Neural progenitor cell (in vitro differentiated cells): ENCODE results near the gene FIG4. TPM values are rescaled to one million over a fixed set of nuclear protein-coding genes. Genes with fewer than 3 reads are reported as not detected.

ENCODE experiments used
- DNase-seq: peaks from one replicate; pipeline ENCODE4 v3.0.0-alpha.2; 2016; ENCODE audit warnings: low spot score
- H2AFZ ChIP-seq: fragments of 200-600 bp; sonication (generic); replicated peaks from 2 replicates; pipeline ENCODE4 v1.6.1; 2016; ENCODE audit warnings: antibody characterized with exemption
- H3F3A ChIP-seq: fragments of 200-600 bp; sonication (generic); 2 replicates; pipeline ENCODE4 v1.6.1; 2016; ENCODE audit warnings: antibody characterized with exemption, low read depth
- H3K27ac ChIP-seq: fragments of 200-600 bp; sonication (generic); 2 replicates; pipeline ENCODE4 v1.5.1; 2016; ENCODE audit warnings: mild to moderate bottlenecking
- H3K27me3 ChIP-seq: fragments of 200-600 bp; sonication (generic); 2 replicates; pipeline ENCODE4 v1.6.1; 2016; ENCODE audit warnings: mild to moderate bottlenecking, moderate library complexity
- H3K36me3 ChIP-seq: fragments of 200-600 bp; sonication (generic); 2 replicates; pipeline ENCODE4 v1.5.1; 2016
- H3K4me1 ChIP-seq: fragments of 200-600 bp; sonication (generic); 2 replicates; pipeline ENCODE4 v1.6.1; 2016; ENCODE audit warnings: mixed run types
- H3K4me2 ChIP-seq: fragments of 200-600 bp; sonication (generic); 2 replicates; pipeline ENCODE4 v1.6.1; 2016
- H3K4me3 ChIP-seq: fragments of 200-600 bp; sonication (generic); 2 replicates; pipeline ENCODE4 v1.5.1; 2016
- H3K79me2 ChIP-seq: fragments of 200-600 bp; sonication (generic); 2 replicates; pipeline ENCODE4 v1.6.1; 2016; ENCODE audit warnings: low read depth
- H3K9ac ChIP-seq: fragments of 200-600 bp; sonication (generic); 2 replicates; pipeline ENCODE4 v1.6.1; 2016
- H3K9me3 ChIP-seq: fragments of 200-600 bp; sonication (generic); 2 replicates; pipeline ENCODE4 v1.5.1; 2016; ENCODE audit warnings: low read depth
- H4K20me1 ChIP-seq: fragments of 200-600 bp; sonication (generic); 2 replicates; pipeline ENCODE4 v1.6.1; 2016; ENCODE audit warnings: low read depth
- H3K27ac Mint-ChIP-seq: 3 replicates; pipeline ENCODE4 v1.8.0; 2021; ENCODE audit warnings: mixed read lengths
- H3K27me3 Mint-ChIP-seq: 2 replicates; pipeline ENCODE4 v1.8.0; 2022; ENCODE audit warnings: low read depth, mild to moderate bottlenecking, inconsistent platforms, moderate library complexity, mixed read lengths; ENCODE audit not compliant: insufficient read depth
- H3K36me3 Mint-ChIP-seq: 3 replicates; pipeline ENCODE4 v1.8.0; 2021; ENCODE audit warnings: mixed read lengths
- H3K4me1 Mint-ChIP-seq: 3 replicates; pipeline ENCODE4 v1.8.0; 2021; ENCODE audit warnings: mixed read lengths
- H3K4me3 Mint-ChIP-seq: 3 replicates; pipeline ENCODE4 v1.8.0; 2021; ENCODE audit warnings: mild to moderate bottlenecking, moderate library complexity, mixed read lengths
- H3K9me3 Mint-ChIP-seq: 3 replicates; pipeline ENCODE4 v1.8.0; 2020; ENCODE audit warnings: mixed read lengths
- CTCF ChIP-seq: fragments of 200-600 bp; sonication (generic); IDR thresholded peaks from 2 replicates; pipeline ENCODE4 v1.5.1; 2017; ENCODE audit warnings: antibody characterized with exemption, mild to moderate bottlenecking
- EZH2 ChIP-seq: fragments of 200-600 bp; sonication (generic); IDR thresholded peaks from 2 replicates; pipeline ENCODE4 v1.6.1; 2017; ENCODE audit warnings: antibody characterized with exemption, mild to moderate bottlenecking, moderate library complexity
- EZH2phosphoT487 ChIP-seq: fragments of 200-600 bp; sonication (generic); IDR thresholded peaks from 2 replicates; pipeline ENCODE4 v1.6.1; 2017; ENCODE audit warnings: antibody characterized with exemption
- total RNA-seq: library from RNA; depleted of rRNA; stranded (reverse); fragments of >200 nt; gene quantifications from 2 replicates; pipeline ENCODE4 v1.2.3, GENCODE V29; 2015; ENCODE audit warnings: low replicate concordance

Gene FIG4
- total RNA-seq, 1 donor from 2014 or later, result 51.3 TPM

- Mint-ChIP-seq H3K4me3 (no peak overlapping the region), H3K4me1 (peaks cover 8% of the 10 kb centered on the region), H3K9me3 (no peaks in the 10 kb centered on the region), H3K27ac (no peak overlapping the region), H3K27me3 (peaks cover 4% of the 10 kb centered on the region), H3K36me3 (peaks cover 5% of the 10 kb centered on the region)
- Histone ChIP-seq H3K9me3 (no peaks in the 10 kb centered on the region), H3K4me3 (no peak overlapping the region), H3K4me1 (peaks cover 11% of the 10 kb centered on the region), H2AFZ (no peak overlapping the region), H4K20me1 (peaks cover 2% of the 10 kb centered on the region), H3F3A (peaks cover 6% of the 10 kb centered on the region), H3K79me2 (peaks cover 32% of the 10 kb centered on the region), H3K27ac (no peak overlapping the region), H3K27me3 (no peaks in the 10 kb centered on the region), H3K36me3 (peaks cover 4% of the 10 kb centered on the region), H3K4me2 (no peak overlapping the region), H3K9ac (no peak overlapping the region)
- TF ChIP-seq CTCF (peak; percentile 35), EZH2 (no peak)
- DNase-seq, result peak; percentile 15
Observed at GRCh38 chr6:109695468-109695867, 4.4 kb downstream of the FIG4 start.

GRCh38 chr6:109696355-109696754 lies 5.3 kb downstream of the FIG4 start:
- Histone ChIP-seq H3K9ac (no peak overlapping the region), H3K27me3 (no peaks in the 10 kb centered on the region), H2AFZ (no peak overlapping the region), H3K4me1 (peaks cover 11% of the 10 kb centered on the region), H3K9me3 (no peaks in the 10 kb centered on the region), H3K27ac (no peak overlapping the region), H3K79me2 (peaks cover 32% of the 10 kb centered on the region), H3K36me3 (peaks cover 4% of the 10 kb centered on the region), H3K4me2 (no peak overlapping the region), H3K4me3 (no peak overlapping the region), H4K20me1 (peaks cover 2% of the 10 kb centered on the region), H3F3A (no peaks in the 10 kb centered on the region)
- peaks cover 5% of the 10 kb centered on the region for H3K36me3 Mint-ChIP-seq
- H3K4me3 Mint-ChIP-seq, result no peak overlapping the region
- no peak overlapping the region for H3K27ac Mint-ChIP-seq
- H3K9me3 Mint-ChIP-seq, result no peaks in the 10 kb centered on the region
- no peak for DNase-seq
- peaks cover 8% of the 10 kb centered on the region for H3K4me1 Mint-ChIP-seq
- H3K27me3 Mint-ChIP-seq, result peaks cover 2% of the 10 kb centered on the region
- TF ChIP-seq EZH2 (no peak), EZH2phosphoT487 (no peak), CTCF (no peak)

- TF ChIP-seq EZH2phosphoT487, result no peak
- DNase-seq, result no peak
- no peaks in the 10 kb centered on the region for H3K9me3 Mint-ChIP-seq
- H3K4me3 Mint-ChIP-seq, result no peak overlapping the region
- H3K36me3 Mint-ChIP-seq, result peaks cover 5% of the 10 kb centered on the region
- Histone ChIP-seq H3K4me1 (peaks cover 6% of the 10 kb centered on the region), H3K9me3 (no peaks in the 10 kb centered on the region), H3K27ac (no peak overlapping the region), H3K27me3 (no peaks in the 10 kb centered on the region), H3F3A (no peaks in the 10 kb centered on the region), H3K4me3 (no peak overlapping the region), H2AFZ (no peak overlapping the region), H3K36me3 (peaks cover 2% of the 10 kb centered on the region), H3K4me2 (no peak overlapping the region), H3K9ac (no peak overlapping the region), H4K20me1 (no peaks in the 10 kb centered on the region), H3K79me2 (peaks cover 7% of the 10 kb centered on the region)
- H3K27ac Mint-ChIP-seq, result no peak overlapping the region
- H3K4me1 Mint-ChIP-seq, result no peaks in the 10 kb centered on the region
- H3K27me3 Mint-ChIP-seq, result no peaks in the 10 kb centered on the region
Observed at GRCh38 chr6:109701221-109701620, 10.1 kb downstream of the FIG4 start.

- no peak overlapping the region for H2AFZ ChIP-seq
- DNase-seq, result no peak
- no peaks in the 10 kb centered on the region for H3F3A ChIP-seq
- no peaks in the 10 kb centered on the region for H4K20me1 ChIP-seq
- H3K9ac ChIP-seq, result no peak overlapping the region
- Mint-ChIP-seq H3K4me3 (no peak overlapping the region), H3K9me3 (no peaks in the 10 kb centered on the region), H3K36me3 (peaks cover 2% of the 10 kb centered on the region), H3K4me1 (no peaks in the 10 kb centered on the region), H3K27me3 (no peaks in the 10 kb centered on the region), H3K27ac (no peak overlapping the region)
- TF ChIP-seq EZH2 (no peak), EZH2phosphoT487 (no peak), CTCF (no peak)
- no peaks in the 10 kb centered on the region for H3K27me3 ChIP-seq
- H3K4me3 ChIP-seq, result no peak overlapping the region
- H3K27ac ChIP-seq, result no peak overlapping the region
- no peaks in the 10 kb centered on the region for H3K9me3 ChIP-seq
- peaks cover 6% of the 10 kb centered on the region for H3K4me1 ChIP-seq
- H3K36me3 ChIP-seq, result no peaks in the 10 kb centered on the region
- H3K4me2 ChIP-seq, result no peak overlapping the region
- H3K79me2 ChIP-seq, result peaks cover 3% of the 10 kb centered on the region
Observed at GRCh38 chr6:109701774-109702173, 10.7 kb downstream of the FIG4 start.
